NCI-H1092 treated with DMSO at 0.1 percent for 48 hours (cell line): ENCODE results near the gene YLPM1.
A peak's percentile ranks its signal among the peaks of the same experiment; 100 is the strongest.

Experiments
- DNase-seq: peaks from one replicate; lab custom pipeline; 2025; lab: John Stamatoyannopoulos, UW

YLPM1 gene

DNA sequence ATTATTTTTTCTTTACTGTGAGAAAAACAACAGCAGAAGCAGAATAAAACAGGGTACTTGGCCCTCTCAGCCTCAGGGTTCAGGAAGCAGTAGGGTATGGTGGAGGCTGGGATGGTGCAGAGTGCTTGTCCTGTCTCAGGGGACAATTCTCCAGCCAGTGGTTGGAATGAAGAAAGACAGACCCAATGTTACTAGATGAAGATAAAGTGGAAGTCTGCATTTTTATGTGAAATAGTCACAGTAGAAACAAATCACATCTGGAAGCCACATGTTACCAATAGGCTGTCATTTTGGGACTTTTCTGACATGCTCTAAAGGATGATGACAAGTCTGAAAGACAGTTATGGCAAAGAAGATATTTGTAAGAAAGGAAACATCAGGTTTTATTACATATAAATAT is 80.5 kb downstream of the YLPM1 start:
- no peak for DNase-seq

DNA sequence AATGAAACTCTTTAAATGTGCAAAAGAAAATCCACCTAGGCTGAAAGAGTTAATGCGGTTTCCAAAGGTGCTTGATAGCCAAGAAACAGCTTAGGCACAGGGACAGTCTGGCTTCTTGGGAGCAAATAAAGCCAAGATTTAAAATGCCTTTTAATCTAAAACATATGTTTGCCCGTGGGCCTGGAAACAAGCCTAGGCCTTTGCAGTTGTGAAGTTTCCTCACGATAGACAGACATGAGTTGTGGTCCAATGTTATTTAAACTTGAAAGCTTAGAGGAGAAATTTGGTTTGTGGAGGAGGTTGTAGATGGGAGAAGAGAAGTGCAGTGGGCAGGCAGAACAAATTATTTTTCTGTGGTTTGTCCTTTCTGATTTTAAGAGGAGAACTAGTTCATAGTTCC is 83.1 kb downstream of the YLPM1 start:
- DNase-seq: no peak

DNA sequence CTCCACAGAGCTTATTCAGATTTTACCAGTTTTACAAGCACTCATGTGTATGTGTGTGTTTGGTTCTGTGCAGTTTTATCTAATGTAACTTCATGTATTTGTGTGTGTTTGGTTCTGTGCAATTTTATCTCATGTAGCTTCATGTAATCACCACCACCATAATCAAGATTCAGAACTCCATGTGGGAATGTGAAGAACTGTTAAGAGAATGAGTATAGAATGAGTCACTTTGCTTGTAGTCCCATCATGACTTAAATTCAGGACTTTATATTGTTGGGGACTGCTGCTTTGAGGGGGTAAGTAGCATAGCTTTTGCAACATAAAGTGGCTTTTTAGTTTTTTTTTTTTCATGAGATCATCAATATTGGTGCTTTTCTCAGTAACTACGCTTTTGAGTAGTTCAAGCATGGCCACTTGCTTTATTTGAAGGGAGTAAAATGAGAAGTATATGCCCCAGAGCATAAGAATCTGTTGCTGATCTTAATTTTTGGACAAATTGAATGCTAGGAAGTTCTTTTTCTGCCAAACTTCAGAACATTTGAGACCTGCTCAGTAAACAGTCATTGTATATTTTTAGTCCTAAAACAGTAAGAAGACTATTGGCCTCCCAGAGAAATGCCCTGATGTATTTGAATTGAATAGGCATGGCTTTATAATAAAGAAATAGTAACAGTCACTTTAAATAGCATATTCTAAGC is 84.0 kb downstream of the YLPM1 start:
- DNase-seq: no peak

DNA sequence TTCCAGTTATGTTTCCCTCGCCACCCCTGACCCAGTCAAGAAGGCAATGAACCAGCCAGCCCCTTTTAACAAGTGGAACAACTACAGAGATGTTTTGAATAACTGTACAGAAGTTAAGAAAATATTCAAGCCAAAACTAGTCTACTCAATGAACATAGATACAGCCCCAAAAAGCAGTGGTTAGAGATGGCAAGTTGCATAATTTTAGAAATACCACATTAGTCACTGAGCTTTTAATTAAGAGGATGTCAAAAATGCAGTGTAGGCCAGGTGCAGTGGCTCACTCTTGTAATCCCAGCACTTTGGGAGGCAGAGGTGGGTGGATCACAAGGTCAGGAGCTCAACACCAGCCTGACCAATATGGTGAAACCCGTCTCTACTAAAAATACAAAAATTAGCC is 85.7 kb downstream of the YLPM1 start:
- no peak for DNase-seq

DNA sequence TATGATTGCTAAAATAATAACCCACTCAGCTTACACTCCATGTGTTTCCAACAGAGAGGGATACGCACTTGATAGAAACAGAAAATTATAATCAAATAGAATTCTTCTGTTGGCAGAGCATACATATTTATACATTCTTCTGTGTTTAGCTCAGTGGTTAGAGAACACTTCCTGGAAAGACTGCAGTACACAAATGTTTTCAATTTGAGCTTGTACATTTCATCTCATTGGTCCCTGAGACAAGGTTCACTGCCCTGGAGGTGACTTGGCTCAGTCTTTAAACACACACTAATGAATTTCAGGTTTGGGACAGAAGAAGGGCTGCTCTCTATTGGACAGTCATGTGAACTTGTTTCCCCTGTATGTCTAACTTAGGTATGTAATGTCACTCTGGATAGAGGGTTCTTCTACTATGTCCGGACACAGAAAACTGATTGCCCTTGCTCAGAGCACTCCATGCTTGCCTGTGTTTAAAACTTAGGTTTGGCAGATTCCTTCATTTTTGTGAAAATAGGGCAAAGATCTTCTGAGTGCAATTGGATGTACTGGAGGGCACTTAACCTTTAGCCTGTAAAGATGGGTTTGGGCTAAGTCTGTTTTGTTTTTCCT is 89.9 kb downstream of the YLPM1 start:
- DNase-seq: no peak

DNA sequence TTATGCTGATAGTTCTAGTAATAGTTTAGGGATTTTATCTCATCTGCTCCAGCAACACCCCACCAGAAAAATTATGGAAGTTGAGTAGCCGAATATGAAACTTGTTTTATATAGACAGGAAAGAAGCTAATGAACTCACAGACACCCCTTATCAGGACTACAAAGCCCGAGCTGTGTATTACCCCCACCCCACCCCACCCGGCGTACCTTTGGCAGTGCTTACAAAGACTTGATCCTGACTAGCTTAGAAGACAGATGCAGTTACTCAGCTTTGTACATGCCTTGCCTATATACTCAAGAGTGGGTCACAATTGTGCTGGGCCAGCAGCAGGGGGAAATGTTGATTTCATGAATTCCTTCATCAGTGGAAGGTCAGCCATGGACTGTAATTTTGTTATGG is 90.5 kb downstream of the YLPM1 start:
- DNase-seq: no peak

DNA sequence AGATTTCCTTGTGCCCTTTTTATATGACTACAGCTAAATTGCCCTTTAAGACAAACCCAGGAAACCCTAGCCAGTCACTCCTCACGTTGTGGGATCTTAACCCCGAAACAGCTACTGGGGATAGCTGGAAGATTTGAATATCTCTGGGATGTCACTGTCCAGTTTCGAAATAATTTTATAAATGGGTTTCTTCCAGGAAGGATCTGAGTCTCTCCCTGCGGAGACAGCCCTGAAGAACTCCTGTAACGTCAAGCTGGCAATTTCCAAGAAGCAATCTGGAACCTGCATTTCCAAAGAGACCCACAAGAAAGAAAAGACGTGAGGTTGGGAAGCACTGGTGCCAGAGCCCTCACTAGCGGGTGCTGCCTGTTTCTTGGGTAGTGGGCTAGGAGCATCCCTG is 91.9 kb downstream of the YLPM1 start:
- no peak for DNase-seq

DNA sequence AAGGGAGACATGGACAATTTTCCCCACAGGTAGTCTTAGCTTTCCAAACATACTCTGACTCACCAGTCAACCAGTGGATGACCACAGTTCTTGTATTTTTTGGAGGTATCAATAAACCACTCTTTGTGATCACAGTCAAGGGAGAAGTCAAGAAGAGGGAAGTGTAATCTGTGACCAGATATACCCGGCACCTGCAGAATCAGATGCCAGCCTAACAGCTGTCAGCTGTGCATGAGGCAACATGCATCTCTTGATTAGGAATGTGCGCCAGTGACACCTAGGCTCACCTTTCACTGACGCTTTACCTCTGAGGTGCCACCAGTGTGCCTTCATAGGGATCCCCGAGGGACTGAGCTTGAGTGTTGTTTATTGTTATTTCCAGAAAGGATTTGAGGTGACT is 92.8 kb downstream of the YLPM1 start:
- DNase-seq: no peak

DNA sequence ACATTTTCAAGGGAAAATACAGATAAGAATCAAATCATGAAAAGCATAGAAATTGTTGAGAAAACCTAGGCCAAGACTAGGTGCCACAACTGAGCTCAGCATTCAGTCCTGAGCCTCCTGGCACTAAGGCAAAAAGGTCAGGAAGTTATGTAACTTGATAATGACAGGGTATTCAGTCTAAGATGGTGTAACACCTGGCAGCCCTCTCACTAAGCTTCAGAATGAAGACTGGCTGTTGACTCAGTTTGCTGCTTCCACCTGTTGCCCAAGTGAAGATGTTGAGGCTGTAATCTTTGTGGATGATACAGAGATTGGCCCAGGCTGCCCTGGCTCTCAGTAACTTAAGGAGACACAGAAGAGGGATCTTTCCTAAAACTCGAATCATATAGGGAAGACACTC is 93.2 kb downstream of the YLPM1 start:
- DNase-seq: no peak

DNA sequence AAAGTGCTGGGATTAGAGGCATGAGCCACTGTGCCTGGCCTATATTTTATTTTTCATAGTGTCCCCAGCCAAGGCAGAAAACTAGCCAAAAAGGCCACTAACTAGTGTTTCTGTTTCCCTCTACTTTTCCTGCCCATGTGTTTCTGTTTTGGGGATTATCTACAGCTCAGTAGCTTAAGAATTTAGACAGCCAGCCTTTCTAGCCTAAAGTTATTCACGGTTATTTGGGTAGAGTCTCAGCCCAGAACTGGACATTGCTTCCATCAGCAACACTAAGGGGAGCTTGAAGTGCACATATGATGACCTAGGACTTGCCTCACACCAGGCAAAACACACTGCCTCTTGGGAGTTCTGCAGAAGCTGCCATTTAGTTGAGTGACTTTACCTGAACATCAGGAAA is 94.9 kb downstream of the YLPM1 start:
- DNase-seq: no peak

DNA sequence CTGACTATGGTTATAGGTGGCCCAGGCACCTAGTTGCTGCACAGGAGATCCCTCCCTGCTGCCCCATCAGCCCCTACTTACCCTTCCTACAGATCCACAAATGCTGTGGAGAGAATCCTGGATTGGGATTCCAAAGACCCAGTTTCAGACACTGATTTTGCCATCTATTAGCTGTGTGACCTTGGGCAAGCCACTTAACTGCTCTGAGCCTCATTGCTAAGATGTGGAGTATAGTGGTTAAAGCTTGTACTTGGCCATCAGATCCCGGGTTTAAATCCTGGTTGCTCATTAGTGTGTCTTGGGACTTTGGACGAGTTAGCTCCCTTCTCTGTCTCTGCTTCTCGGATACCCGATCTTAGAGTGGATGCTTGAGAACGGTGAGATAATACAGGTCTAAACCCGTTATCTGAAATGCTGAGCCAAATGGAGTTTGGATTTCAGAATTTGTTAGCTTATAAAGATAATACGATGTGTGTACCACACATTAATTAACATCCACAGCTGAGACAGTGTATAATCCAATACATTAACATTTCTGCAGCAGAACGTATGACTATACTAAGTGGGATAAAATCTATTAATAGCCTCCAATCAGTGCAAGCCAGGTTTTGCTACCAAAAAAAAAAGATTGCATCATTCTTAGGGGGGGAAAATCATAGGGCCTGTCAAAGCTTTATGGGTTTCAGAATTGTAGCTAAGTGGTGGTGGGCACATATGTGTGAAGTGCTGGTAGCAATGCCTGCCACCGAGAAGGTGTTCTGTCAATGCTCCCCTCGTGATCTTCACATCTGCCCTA is 96.8 kb downstream of the YLPM1 start:
- DNase-seq: no peak

DNA sequence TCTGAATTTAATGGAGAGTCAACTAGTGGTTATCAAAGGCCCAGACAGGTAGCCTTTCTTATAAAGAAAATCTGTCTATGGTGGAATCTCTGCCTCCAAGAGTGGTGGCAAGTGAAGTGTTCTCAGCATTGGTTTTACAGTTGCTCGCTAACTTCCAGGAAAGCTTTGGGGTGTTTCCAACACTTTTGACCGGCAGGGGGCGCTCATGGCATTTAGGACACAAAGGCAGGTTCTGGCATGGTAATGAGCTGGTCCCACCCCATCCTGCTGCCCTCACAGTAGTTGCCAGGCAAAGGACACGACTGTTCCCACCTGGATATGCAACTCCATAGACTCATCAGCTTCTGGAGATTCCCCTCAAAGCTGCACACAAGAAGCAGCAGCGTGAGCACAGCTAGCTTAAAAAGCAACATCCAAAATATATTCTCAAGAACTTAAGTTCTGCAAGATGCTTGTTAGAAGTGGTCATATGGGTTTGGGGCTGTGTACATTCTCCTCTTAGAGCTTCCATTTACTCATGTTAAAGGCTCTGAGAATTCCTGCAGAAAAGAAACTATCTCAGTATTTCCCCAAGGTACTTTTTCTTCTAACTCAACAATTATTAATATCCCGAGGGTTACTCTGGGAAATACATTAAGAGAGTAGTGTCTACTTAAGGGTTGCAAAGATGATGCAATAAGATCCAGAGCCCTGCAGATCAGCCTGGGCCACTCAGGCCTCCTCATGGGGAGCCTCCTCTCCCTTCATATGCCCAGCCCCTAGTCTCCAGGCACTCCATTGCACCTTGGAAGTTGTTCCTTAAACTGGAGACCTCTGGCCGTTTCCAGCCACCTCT is 98.0 kb downstream of the YLPM1 start:
- DNase-seq: peak; percentile 57

DNA sequence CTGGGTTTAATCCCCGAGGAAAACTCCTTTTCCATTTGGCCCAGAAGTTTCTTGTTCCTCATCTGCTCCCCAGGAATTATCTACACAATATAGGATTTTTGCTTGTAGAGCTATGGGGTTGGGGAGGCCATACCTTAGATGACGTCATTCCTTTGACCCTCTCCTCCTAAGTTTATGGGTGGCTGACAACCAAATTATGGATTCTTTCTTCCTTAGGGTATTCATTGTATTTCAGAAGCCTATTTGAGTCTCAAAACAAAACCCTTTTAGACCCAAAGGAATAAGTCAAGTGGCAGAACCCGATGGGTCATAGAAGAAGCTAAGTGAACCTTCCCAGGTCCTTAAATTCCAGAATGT is 98.6 kb downstream of the YLPM1 start:
- DNase-seq: no peak

DNA sequence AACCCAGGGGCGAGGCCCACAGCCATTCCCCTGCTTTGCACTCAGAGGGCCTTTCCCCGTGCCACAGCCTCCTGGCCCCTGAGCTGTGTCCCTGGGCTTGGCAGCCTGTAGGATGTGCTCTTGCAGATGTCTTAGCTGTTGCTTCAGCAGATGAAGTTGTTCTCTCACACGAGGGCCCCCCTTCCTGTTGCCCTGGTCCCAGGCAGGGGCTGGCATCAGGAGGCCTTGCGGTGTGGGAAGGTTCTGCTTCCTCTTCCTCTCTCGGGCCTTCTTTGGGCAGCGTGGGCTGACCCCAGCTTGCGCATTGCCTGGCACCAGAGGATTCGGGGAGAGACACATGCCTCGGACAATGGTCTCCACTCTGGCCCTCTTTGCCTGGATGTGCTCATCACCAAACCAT is 100.2 kb downstream of the YLPM1 start:
- DNase-seq: no peak

DNA sequence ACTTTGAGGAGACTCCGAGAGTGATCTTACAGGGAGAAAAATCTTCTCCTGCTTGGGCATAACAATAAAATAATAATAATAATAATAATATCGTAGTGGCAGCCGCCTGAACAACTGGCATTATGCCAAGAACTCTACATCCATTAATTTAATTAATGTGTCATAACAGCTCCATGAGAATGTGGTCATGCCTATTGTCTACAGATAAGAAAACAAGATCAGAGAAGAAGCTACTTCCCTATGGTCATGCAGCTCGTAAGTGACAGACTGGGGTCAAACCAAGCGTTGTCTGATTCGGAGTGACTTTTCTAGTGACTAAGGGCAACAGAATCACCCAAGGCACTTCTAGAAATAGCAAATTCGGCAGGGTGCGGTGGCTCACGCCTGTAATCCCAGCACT is 101.1 kb downstream of the YLPM1 start:
- DNase-seq: no peak

DNA sequence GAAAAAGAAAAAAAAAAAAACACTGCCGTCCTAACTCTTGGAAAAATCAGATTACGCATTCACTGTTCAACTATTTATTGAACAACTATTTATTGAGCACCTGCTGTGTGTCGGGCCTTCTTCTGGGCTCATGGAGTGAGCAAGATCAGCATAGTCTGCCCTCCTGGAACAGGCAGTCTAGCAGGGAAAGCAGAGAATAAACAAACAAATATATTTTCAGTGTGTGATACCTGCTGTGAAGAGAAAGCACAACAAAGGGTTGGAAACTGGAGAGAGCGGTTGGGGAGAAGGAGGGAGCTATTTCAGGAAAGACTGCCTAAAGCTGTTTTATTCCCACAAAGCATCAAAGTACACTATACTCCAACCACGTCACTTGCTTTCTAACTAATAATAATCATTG is 102.0 kb downstream of the YLPM1 start:
- no peak for DNase-seq

DNA sequence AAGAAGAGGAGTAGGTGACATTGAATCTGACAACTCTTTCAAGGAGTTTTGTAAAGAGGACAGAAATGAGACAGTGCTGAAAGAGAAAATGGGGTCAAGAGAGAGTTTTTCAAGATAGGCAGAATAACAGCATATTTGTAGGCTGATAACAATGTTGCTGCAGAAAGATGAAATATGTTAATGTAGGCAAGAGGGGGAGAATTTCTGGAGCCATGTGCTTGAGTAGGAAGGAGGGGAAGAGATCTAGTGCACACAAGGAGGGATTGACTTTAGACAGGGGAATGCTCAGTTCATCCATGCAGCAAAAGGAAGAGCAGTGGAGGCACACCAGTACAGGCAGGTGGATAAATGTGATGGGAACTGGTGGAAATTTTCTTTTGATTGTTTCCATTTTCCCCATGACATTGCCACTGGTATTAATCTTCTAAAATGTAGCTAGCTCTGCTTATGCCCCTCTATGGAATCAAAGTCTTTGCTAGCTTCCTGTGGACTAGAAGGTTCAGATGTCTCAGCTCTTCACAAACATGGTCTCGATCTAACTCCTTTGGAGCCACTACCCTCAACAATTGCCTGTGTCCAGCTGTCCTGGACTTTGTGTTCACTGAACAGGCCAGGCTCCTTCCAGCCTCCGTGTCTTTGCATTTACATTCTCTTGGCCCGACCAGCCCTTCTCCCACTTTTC is 103.7 kb downstream of the YLPM1 start:
- DNase-seq: no peak

DNA sequence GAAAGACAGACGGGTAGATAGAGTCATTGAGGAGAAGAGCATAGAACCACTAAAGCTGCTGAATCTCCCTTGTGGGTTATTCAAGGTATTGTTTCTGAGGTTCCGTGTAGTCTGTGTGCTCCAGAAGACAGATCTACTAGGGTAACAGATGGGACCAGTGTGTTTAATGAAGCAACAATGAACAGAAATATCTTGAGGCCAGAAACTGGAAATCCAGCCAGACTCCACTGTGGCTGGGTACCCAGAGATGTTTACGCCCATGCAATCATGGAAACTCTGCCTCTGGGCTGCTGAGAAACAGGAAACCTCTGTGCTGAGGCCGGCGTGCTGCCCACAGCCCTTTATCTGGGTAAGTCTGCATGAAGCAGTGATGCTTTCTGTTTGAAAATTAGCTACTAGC is 104.6 kb downstream of the YLPM1 start:
- no peak for DNase-seq

DNA sequence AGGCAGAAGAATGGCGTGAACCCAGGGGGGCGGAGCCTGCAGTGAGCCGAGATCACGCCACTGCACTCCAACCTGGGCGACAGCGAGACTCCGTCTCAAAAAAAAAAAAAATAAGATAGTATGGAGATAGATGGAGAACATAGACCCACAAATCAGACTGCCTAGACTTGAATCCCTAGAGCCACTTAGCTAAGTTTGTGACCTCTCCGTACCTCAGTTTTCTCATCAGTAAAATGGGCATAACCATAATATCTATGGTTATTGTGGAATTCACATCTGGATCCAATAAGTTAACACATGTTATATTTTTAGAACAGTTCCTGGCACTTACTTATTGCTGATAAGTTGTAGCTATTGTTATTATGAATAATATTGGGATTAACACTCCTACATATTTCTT is 105.6 kb downstream of the YLPM1 start:
- no peak for DNase-seq

DNA sequence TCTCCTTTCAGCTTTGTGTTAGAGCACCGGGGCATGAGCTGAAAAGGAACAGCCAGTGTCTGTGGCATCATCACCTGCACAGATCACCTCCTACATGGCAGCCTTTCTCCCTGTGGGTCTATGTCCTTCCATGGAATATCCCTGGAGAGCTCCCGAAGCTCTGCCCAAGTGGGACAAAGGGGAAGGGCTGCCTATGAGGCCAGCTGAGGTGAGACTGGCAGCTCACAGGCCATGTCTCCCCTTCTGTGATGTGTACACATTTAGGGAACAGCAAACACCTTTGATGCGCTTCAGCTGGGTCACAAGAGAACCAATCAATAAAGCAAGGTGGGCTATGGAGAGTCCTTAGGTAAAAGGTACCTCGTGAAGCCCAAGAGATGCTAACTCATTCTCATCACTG is 108.7 kb downstream of the YLPM1 start:
- DNase-seq: no peak

DNA sequence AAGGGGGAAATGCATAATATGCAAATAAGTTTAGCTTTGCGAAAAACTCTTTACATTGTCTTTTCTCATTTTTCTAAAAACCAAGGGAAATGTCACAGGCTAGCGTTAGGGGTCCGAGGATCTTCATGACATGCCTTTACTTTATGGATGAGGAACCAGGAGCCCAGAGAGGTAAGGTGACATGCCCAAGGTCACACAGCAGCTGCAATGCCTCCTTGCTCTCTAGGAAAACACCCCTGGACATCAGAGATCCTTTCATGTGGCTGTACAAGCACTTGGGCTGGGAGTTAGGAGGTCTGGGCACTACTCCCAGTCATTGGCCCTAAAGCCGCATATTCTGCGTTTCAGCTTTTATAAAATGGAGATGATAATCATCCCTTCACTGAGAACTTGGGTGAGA is 112.1 kb downstream of the YLPM1 start:
- no peak for DNase-seq
